ENCODE data around the gene DNAAF9.

Gene DNAAF9

DNA sequence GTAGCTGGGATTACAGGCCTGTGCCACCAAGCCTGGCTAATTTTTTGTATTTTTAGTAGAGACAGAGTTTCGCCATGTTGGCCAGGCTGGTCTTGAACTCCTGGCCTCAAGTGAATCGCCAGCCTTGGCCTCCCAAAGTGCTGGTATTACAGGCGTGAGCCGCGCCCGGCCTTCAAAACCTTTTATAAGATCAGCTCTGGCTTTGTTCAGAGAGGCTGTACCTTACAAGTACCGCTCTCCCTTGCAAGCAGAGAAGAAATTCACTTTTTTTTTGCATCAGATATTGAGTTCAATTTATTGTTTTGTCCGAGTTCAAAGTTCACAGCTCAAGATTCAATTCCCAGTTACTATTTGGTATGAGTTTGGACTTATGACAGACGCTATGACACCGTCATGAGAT is 1.9 kb upstream of the DNAAF9 start:
- DNase-seq, result no peak

- DNase-seq, result peak; percentile 70 to 73
These were observed 535 bp upstream of the DNAAF9 start for GRCh38 chr20:3407771-3408637.

GRCh38 chr20:3406481-3407039 is 909 bp downstream of the DNAAF9 start:
- DNase-seq, result peak; percentile 1 to 8

DNA sequence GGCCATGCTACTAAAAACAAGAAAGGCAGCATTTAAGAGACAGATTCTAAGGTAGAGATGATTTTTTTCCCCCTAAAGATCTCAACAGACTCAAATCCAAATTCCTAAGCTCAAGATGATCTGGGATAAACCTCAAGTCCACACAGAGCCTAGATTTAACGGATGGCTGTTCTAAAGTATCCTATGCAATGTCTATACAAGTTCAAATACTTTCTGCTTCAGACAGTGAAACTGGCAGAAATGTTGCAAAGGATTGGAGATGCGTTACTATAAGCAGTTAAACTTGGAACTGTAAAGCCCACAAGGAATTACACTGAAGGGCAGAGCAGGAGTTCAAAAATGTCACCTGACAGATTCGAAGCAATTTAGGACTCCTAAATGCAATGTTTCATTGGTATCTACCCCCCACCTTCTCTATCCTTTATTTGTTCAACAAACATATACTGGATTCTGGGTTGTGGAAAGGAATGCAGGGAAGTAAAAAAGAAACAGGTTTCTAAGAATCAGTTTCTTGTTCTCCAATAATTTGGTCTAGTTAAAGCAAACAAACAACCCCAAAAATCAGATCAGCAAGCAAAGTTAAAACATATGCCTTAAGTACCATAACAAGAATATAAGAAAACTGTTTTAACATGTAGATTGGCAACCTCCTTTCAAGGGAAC is 1.6 kb downstream of the DNAAF9 start:
- no peak for DNase-seq

DNA sequence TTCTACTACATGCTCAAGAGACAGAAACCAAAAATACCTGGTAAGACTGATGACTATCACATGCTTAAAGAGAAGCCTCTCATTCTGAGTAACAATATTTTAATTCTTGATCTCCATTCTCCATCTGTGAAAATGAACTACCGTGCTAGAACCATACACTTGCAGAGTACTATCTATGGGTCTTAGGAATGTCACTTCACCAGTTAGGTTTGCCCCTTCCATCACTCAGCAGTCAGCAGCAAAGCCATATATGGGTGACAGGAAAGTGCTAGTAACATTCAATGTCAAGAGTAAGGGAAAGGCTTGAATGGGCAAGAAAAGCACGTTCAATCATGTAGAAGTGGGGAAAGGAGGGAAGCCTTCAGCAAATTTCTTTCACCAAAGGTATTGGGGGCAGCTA is 2.3 kb downstream of the DNAAF9 start:
- no peak for DNase-seq

- no peak for DNase-seq
These were observed 3.1 kb downstream of the DNAAF9 start for GRCh38 chr20:3404402-3404801.

GRCh38 chr20:3403741-3404140 is 3.7 kb downstream of the DNAAF9 start:
- DNase-seq, result no peak

- no peak for DNase-seq
These were observed 5.0 kb downstream of the DNAAF9 start for GRCh38 chr20:3402453-3402852.

GRCh38 chr20:3400260-3401155 is 7.0 kb downstream of the DNAAF9 start:
- DNase-seq, result no peak

GRCh38 chr20:3398681-3399252 is 8.7 kb downstream of the DNAAF9 start:
- no peak for DNase-seq

DNA sequence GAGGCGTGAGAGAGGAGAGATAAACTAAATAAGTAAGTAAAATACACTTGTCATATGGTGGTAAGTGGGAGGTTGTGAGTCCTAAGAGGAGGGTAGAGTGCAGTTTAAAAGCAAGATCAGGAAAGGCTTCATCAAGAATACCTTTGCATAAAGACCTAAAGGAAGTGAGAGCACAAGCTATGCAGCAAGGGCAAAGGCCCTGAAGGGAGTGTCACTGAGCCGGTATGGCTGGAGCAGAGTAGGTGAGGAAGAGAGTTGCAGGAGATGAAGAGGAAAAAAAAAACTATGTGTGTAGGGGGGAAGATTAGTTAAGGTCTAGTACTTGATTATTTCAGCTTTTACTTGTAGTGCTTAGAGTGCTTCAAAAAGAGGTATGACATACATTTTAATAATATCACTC is 11.0 kb downstream of the DNAAF9 start:
- DNase-seq, result no peak

- DNase-seq, result no peak
These were observed 14.7 kb downstream of the DNAAF9 start for GRCh38 chr20:3392756-3393155.

- no peak for DNase-seq
These were observed 16.6 kb downstream of the DNAAF9 start for GRCh38 chr20:3390759-3391425.

GRCh38 chr20:3383878-3384495 is 23.5 kb downstream of the DNAAF9 start:
- no peak for DNase-seq

DNA sequence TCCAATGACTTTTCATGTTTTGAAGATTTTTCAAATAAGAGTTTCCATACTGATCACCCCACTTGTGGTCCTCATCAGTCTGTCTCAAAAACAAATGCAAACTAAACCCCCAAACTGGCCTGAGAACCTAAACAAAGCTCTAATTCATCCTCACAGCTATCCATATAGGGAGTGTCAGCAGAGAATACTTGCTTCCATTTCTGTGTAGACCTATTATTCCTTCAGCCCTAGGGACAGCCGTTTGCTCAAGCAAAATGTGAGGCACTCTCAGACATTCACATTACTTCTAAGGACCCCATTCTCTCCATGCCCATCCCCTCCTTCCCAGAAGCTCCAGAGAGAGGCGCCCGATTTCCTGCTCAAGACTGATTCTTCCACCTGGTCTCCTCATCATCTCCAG is 24.6 kb downstream of the DNAAF9 start:
- DNase-seq, result no peak

DNA sequence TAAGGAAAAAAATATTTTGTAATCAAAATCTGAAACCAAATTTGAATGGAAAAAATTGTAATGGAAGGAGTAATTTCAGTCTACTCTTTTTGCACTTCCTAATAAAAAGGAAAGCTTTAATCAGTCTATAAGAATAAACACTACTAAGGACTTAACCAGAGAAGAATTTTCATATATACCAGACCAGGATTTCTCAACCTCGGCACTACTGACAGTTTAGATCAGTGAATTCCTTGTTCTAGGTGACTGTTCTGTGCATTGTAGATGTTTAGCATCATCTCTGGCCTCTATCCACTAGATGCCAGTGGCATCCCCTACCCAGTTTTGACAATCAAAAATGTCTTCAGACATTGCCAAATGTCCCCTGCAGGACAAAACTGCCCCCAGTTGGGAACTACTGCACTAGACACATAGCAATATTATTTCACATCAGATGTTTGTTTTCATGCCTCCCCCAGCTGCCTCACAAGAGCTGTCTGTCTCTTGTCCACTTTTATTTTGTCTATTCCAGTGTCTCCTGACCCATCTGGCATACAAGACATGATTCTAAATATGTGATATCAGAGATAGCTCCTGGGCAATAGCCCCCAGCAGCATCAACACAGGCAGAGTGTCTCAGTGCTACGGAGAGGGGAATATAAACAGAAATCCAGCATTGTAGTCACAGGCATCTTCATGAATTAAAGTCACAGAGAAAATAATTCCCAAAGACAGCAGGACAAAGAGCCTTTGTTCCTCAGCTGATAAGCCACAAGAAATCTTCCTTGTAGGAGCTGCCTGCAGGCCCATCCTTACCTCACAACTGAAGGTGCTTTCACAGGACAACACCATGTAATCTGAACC is 27.0 kb downstream of the DNAAF9 start:
- no peak for DNase-seq

DNA sequence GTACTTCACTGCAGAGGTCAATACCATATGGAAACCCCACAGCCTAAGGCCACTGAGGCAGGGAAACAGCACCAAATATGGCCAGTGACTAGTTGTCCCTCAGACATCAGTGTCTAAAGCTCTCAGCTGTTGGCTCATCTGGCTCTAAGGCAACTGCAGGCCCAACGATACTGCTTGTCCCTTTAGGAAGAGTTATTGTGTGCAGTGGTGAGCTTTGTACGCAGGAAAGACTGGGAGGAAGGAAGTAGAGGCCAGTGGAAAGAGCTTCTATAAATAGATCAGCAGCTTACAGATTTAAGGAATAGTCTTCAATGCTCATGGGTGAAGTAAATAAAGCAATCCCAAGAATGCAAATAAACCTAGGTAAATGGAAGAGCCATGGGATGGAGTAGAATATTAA is 29.3 kb downstream of the DNAAF9 start:
- no peak for DNase-seq

DNA sequence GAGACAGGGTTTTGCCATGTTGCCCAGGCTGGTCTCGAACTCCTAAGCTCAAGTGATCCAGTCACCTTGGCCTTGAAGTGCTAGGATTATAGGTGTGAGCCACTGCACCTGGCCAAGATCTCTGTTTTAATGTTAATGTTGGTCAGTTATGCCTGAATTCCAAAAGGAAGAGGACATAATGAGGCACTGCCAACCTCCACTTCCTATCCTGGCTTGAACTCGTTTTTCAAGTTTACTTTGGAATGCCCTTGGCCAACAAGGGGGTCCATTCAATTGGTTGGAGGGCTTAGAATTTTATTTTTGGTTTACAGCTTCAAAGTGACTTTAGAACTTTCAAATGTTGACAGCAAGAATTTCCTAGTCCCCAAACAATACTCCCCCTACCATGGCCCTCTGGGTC is 29.8 kb downstream of the DNAAF9 start:
- no peak for DNase-seq

- DNase-seq, result no peak
These were observed 33.2 kb downstream of the DNAAF9 start for GRCh38 chr20:3374296-3374695.

DNA sequence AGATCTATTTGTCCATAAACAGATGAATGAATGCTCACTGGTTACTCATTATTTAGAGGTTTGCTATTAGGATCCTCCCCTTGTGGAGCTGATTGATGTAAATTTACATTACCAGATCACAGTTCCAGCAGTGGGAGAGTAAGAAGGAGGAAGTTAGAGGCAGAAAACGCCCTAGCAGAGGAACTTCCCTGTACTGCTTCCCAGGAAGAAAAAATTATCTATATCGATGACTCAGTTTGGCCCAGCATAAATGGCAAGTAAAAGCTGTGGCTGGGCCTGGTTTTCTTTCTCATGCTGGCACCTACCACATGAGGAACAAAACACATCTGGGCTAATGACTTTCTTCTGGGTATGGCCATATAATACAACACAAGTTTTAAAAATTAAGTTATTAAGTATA is 35.7 kb downstream of the DNAAF9 start:
- DNase-seq, result peak in 1 of 2 donors; percentile 0

GRCh38 chr20:3367089-3367488 is 40.4 kb downstream of the DNAAF9 start:
- DNase-seq, result no peak

All from CD4-positive, alpha-beta T cell treated with Interleukin-1 beta for 1 hour (primary cell).